Gastroesophageal sphincter (tissue), 4 donors: Measurements from ENCODE around the gene ZNF227. TPM values are rescaled to one million over a fixed set of nuclear protein-coding genes. Genes with fewer than 3 reads are reported as not detected.
"Not testable (repeated sequence)": the region's sequence is repeated elsewhere in the genome, so short reads cannot be mapped to it uniquely, and the experiment has no call there.

ENCODE experiments used
- ATAC-seq: fragments of 150-250 bp; one replicate; pipeline ENCODE4 v1.9.1; 2016; ENCODE audit warnings: mild to moderate bottlenecking, moderate library complexity
- H3K27ac ChIP-seq, 4 donors: fragments of 200-600 bp; sonication (generic) in 3 of 4; 1 replicate in 3 of 4; 2 replicates in 1 of 4; pipeline ENCODE4 v1.5.1; 2016 to 2019
- H3K27me3 ChIP-seq: fragments of 200-600 bp; sonication (generic); one replicate; pipeline ENCODE4 v1.5.1; 2019
- H3K36me3 ChIP-seq, 2 donors: fragments of 200-600 bp; sonication (generic); one replicate each; pipeline ENCODE4 v1.5.1; 2019; ENCODE audit warnings: control low read depth in 1 of 2
- H3K4me1 ChIP-seq, 3 donors: fragments of 200-600 bp; sonication (generic); 1 replicate in 2 of 3; 2 replicates in 1 of 3; pipeline ENCODE4 v1.5.1; 2016 to 2019; ENCODE audit warnings: control low read depth in 2 of 3
- H3K4me3 ChIP-seq, 2 donors: fragments of 200-600 bp; sonication (generic); one replicate each; pipeline ENCODE4 v1.5.1; 2019; ENCODE audit warnings: mild to moderate bottlenecking in 1 of 2, moderate library complexity in 1 of 2
- H3K9me3 ChIP-seq, 3 donors: fragments of 200-600 bp; sonication (generic); one replicate each; pipeline ENCODE4 v1.5.1; 2017 to 2019; ENCODE audit warnings: control low read depth in 2 of 3
- CTCF ChIP-seq, 4 experiments: fragments of 200-600 bp in 2 of 4; fragments of 450-650 bp in 2 of 4; sonication (generic) in 1 of 4; IDR thresholded peaks; one replicate each; pipeline ENCODE4 v1.5.1; 2017 to 2019; ENCODE audit warnings: antibody characterized with exemption in 4 of 4, mild to moderate bottlenecking in 2 of 4, moderate library complexity in 2 of 4
- EP300 ChIP-seq: sonication (generic); formaldehyde crosslinking; IDR thresholded peaks from one replicate; pipeline ENCODE4 v1.6.1; 2017; ENCODE audit warnings: antibody characterized with exemption, mild to moderate bottlenecking
- POLR2A ChIP-seq, 2 donors: fragments of 450-650 bp; IDR thresholded peaks; one replicate each; pipeline ENCODE4 v1.6.1; 2017; ENCODE audit warnings: antibody characterized with exemption in 2 of 2, mild to moderate bottlenecking in 2 of 2, moderate library complexity in 1 of 2
- POLR2AphosphoS5 ChIP-seq: sonication (generic); formaldehyde crosslinking; IDR thresholded peaks from one replicate; pipeline ENCODE4 v1.6.1; 2017; ENCODE audit warnings: antibody characterized with exemption
- WGBS, 2 donors: methylation state at CpG; one replicate each; pipeline ENCODE4 v1.1.5; 2018; ENCODE audit warnings: low coverage in 1 of 2; 5-methylcytosine and 5-hydroxymethylcytosine counted together
- total RNA-seq, 4 donors: library from RNA; depleted of rRNA; stranded (reverse); fragments of >200 nt; gene quantifications; one replicate each; pipeline ENCODE4 v1.1.0, GENCODE V29; 2016

The ZNF227 gene
- 10 to 100 TPM; 10.6 to 19.3 (median 14.7) TPM for total RNA-seq

DNA sequence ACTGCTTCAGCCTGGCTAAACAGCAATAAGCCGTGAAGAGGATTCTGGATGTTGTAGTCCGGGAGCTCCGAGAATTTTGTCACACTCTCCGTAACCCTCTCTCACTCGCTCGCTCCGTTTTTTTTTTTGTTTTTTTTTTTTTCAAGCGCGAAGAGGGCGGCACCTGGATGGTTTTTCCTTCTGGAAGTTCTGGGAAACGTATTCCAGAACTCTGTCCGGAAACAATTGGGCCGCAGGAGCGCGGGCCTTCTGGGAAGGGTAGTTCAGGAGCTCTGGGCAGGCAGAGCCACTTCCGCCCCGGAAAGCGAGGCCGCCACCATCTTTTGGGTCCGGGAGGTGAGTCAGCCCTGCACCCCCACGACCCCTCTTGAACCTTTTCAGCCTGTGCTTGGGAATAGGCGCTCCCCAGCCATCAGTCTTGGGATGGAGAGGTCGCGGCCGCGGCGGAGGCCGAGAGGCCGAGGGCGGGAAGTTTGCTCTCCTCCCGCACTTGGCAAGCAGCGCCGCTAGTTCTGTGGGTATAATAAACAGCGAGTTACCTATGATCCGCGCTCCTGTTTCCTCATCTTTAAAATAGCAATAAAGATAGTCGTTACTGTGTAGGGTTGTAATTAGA is at the start of gene ZNF227:
Gene ZNF227, plus strand, starts transcription at position 283 of the 616 bp plus-strand sequence. CDS start 5,261 bp downstream, outside the sequence.
- peak; percentile 99 for ATAC-seq
- peak; percentile 90 for TF ChIP-seq POLR2AphosphoS5
- no peak for TF ChIP-seq CTCF (IDR thresholded peaks at IDR 0.05)
- peak; percentile 3 to 42 for TF ChIP-seq POLR2A (IDR thresholded peaks at IDR 0.05)
- Histone ChIP-seq H3K4me3 (peak within 1 kb of the TSS; percentile 56 to 71), H3K36me3 (peaks cover 0 to 32% of the 10 kb centered on the region in 2 donors), H3K27ac (peak within 1 kb of the TSS; percentile 47 to 90 (median 86)), H3K4me1 (peaks cover 0 to 14% (median 4%) of the 10 kb centered on the region in 3 donors), H3K9me3 (peaks cover 0 to under 1% (median 0%) of the 10 kb centered on the region in 3 donors), H3K27me3 (no peaks in the 10 kb centered on the region)
- WGBS, 2 donors: 0 to 2% methylated on average over 8 to 10 of the region's 37 CpGs

DNA sequence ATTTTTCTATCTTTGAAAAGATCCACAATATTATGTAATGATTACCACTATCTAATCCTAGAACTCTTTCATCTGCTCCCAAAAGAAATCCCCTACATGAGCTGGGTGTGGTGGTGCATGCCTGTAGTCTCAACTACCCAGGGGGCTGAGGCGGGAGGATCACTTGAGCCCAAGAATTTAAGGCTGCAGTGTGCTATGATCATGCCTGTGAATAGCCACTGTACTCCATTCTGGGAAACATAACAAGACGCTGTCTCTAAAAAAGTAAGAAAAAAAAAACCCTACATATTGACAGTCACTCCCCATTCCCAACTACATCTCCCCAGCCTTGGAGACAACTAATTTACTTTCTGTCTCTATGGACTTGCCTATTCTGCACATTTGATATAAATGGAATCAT is 48.5 kb upstream of the ZNF227 start:
- 63% methylated on average over 1 of the region's 2 CpGs; no CpG with 5 or more reads in 1 of the 2 donors for WGBS, 2 donors
- no peak overlapping the region for H3K27ac ChIP-seq
- peaks cover 0 to 75% (median 0%) of the 10 kb centered on the region in 3 donors for H3K9me3 ChIP-seq
- H3K27me3 ChIP-seq: no peaks in the 10 kb centered on the region
- ATAC-seq: no peak
- H3K36me3 ChIP-seq: peaks cover 0 to 27% of the 10 kb centered on the region in 2 donors
- no peak overlapping the region for H3K4me3 ChIP-seq
- H3K4me1 ChIP-seq: peaks cover 0 to 21% (median 5%) of the 10 kb centered on the region in 3 donors
- TF ChIP-seq POLR2AphosphoS5 (no peak), EP300 (no peak)

DNA sequence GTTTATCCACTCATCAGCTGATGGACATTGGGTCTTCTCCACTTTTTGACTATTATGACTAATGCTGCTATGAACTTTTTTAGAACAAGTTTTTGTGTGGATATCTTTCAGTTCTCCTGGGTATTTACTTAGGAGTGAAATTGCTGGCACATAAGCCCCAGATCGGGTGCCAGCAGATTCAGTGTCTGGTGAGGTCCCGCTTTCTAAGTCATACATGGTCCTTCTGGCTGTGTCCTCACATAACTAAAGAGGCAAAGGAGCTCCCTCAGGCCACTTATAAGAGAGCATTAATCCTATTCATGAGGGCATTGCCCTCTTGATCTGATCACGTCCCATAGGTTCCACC is 48.0 kb upstream of the ZNF227 start:
- no peak for ATAC-seq
- Histone ChIP-seq H3K36me3 (peaks cover 0 to 33% of the 10 kb centered on the region in 2 donors), H3K27ac (peak overlapping the region; percentile 45 to 86 (median 86)), H3K9me3 (peaks cover 0 to 75% (median 0%) of the 10 kb centered on the region in 3 donors), H3K27me3 (no peaks in the 10 kb centered on the region), H3K4me1 (peaks cover 0 to 21% (median 5%) of the 10 kb centered on the region in 3 donors), H3K4me3 (peak overlapping the region; percentile 70 to 89)
- TF ChIP-seq EP300 (no peak), CTCF (IDR thresholded peaks at IDR 0.05) (no peak), POLR2A (IDR thresholded peaks at IDR 0.05) (no peak), POLR2AphosphoS5 (no peak)
- WGBS, 2 donors: 53 to 60% methylated on average over 1 to 3 of the region's 3 CpGs

- H3K27me3 ChIP-seq: no peaks in the 10 kb centered on the region
- peaks cover 0 to 21% (median 5%) of the 10 kb centered on the region in 3 donors for H3K4me1 ChIP-seq
- H3K27ac ChIP-seq: peak within 1 kb of the TSS; percentile 77 to 86 (median 86)
- WGBS, 2 donors: 0 to 1% methylated on average over 21 to 24 of the region's 32 CpGs
- peak within 1 kb of the TSS; percentile 70 to 89 for H3K4me3 ChIP-seq
- TF ChIP-seq POLR2AphosphoS5 (peak; percentile 71), EP300 (no peak), CTCF (IDR thresholded peaks at IDR 0.05) (no peak), POLR2A (IDR thresholded peaks at IDR 0.05) (no peak)
- ATAC-seq: peak; percentile 99
- H3K9me3 ChIP-seq: peaks cover 0 to 75% (median 0%) of the 10 kb centered on the region in 3 donors
- peaks cover 0 to 38% of the 10 kb centered on the region in 2 donors for H3K36me3 ChIP-seq
These were observed 47.4 kb upstream of the ZNF227 start, which contains the start of gene ZNF226 for GRCh38 chr19:44164673-44165512. ZNF226 (plus strand) TSS chr19:44165100; CDS start chr19:44170081, 4,981 bp downstream.

DNA sequence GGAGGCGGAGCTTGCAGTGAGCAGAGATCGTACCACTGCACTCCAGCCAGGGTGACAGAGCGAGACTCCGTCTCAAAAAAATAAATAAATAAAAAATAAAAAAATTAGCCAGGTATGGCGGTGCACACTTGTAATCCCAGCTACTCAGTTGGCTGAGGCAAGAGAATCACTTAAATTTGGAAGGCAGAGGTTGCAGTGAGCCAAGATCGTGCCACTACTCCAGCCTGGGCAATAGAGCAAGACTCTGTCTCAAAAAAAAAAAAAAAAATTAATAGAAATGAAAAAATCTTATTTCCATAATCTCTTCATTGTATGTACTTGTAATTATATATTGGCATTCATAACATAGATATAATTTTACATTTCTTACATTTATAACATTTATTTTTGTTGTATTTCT is 41.7 kb upstream of the ZNF227 start:
- not testable (repeated sequence) for ATAC-seq, H3K27me3 ChIP-seq, H3K4me3 ChIP-seq, H3K27ac ChIP-seq
- WGBS, 2 donors: 70 to 100% methylated on average over 2 to 5 of the region's 6 CpGs
- H3K9me3 ChIP-seq: peaks cover 0 to 87% (median 9%) of the 10 kb centered on the region in 3 donors
- H3K4me1 ChIP-seq: peaks cover 0 to 12% (median 5%) of the 10 kb centered on the region in 3 donors
- H3K36me3 ChIP-seq: peaks cover 44 to 96% of the 10 kb centered on the region in 2 donors
